ENCODE measurements around the gene IL34. TPM values are rescaled to one million over a fixed set of nuclear protein-coding genes. Genes with fewer than 3 reads are reported as not detected.

IL34 gene
- total and polyA plus RNA-seq, 2 of the 8 experiments (the other 6 are each of a cell fraction or from before 2014, with no cell fraction given), result 4.6 to 5.6 TPM

DNA sequence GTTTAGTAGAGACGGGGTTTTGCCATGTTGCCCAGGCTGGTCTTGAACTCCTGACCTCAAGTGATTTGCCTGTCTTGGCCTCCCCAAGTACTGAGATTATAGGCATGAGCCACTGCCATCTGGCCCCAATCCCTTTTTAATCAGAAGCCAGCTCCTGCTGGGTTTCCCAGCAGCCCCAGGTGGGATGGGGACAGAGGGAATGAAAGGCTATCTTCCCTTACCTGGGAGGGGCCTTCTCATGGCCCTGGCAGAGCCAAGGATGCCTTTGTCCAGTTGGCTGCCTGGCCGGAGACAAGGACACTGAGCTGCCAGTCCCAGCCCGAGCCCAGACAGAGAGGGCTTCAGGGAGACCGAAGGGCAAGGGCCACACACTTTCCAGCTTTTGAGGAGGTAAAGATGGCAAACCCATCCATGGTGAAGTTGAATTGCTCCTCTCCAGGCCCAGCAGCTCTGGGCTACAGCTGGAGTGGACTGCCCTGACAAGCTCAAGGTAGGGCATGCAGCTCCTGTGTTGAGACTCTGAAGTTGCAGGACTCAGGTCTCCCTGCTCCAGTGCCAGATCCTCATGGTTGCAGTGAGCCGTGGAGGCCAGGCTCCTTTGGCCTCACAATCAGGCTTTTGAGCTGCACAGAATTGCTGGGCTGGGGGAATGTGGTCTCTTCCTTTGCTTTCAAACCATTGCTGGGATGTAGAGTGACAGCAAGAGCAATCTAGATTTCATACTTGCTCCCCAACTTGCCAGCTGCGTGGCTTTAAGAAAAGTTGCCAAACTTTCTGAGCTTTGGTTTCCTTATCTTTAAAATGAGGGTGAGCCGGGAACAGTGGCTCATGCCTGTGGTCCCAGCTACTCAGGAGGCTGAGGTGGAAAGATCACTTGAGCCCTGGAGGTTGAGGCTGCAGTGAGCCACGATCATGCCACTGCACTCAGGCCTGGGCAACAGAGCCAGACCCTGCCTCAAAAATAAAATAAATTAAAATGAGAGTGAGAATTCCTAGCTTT is 44.5 kb upstream of the IL34 start (continued):
- TF ChIP-seq CHD2 (IDR thresholded peaks at IDR 0.05; ENCODE audit: low read length) (no peak), KDM5A (IDR thresholded peaks at IDR 0.05; ENCODE audit: low read length) (no peak), CTCF (IDR thresholded peaks at IDR 0.05; ENCODE audit: control extremely low read depth in 1 of 3, insufficient read depth in 1 of 3, low read depth in 1 of 3, low read length in 3 of 3) (no peak), SIRT6 (IDR thresholded peaks at IDR 0.05; ENCODE audit: low read length) (no peak), NANOG (IDR thresholded peaks at IDR 0.05; ENCODE audit: insufficient read depth, low read depth, low read length, poor library complexity, severe bottlenecking) (no peak), SIX5 (IDR thresholded peaks at IDR 0.05; ENCODE audit: low read depth, low read length) (no peak), CEBPB (IDR thresholded peaks at IDR 0.05; ENCODE audit: low read depth, low read length) (no peak), CREB1 (IDR thresholded peaks at IDR 0.05) (no peak), TCF12 (IDR thresholded peaks at IDR 0.05; ENCODE audit: low read depth, low read length) (no peak), SRF (IDR thresholded peaks at IDR 0.05; ENCODE audit: low read depth, low read length) (no peak), SUZ12 (IDR thresholded peaks at IDR 0.05; ENCODE audit: low read length) (no peak)

Measured in H1 (cell line).